GM23338 (cell line): ENCODE measurements around the gene VWA3B. TPM values are rescaled to one million over a fixed set of nuclear protein-coding genes. Genes with fewer than 3 reads are reported as not detected.

Source experiments
- ATAC-seq: fragments of 200-7000 bp; cut with Tn5 transposase; 3 replicates; pipeline ENCODE4 v1.9.1; 2020
- DNase-seq: peaks from one replicate; pipeline ENCODE4 v3.0.0-alpha.2; 2015; ENCODE audit warnings: low spot score
- H2AFZ ChIP-seq: fragments of 200-600 bp; sonication (generic); 2 replicates; pipeline ENCODE4 v1.8.0; 2016; ENCODE audit warnings: antibody characterized with exemption, mild to moderate bottlenecking, moderate library complexity
- H3F3A ChIP-seq: fragments of 200-600 bp; sonication (generic); replicated peaks from 2 replicates; pipeline ENCODE4 v1.8.0; 2017; ENCODE audit warnings: antibody characterized with exemption, mixed run types, low read depth
- H3K27ac ChIP-seq: fragments of 200-600 bp; sonication (generic); 2 replicates; pipeline ENCODE4 v1.6.1; 2016; ENCODE audit warnings: low read depth
- H3K27me3 ChIP-seq: fragments of 200-600 bp; sonication (generic); 2 replicates; pipeline ENCODE4 v1.8.0; 2016; ENCODE audit warnings: mild to moderate bottlenecking, mixed run types, moderate library complexity; ENCODE audit not compliant: insufficient read depth
- H3K36me3 ChIP-seq: fragments of 200-600 bp; sonication (generic); 2 replicates; pipeline ENCODE4 v1.8.0; 2016; ENCODE audit warnings: mild to moderate bottlenecking; ENCODE audit not compliant: insufficient read depth
- H3K4me1 ChIP-seq: fragments of 200-600 bp; sonication (generic); 2 replicates; pipeline ENCODE4 v1.8.0; 2016; ENCODE audit warnings: mild to moderate bottlenecking, moderate library complexity; ENCODE audit not compliant: insufficient read depth
- H3K4me2 ChIP-seq: fragments of 200-600 bp; sonication (generic); 2 replicates; pipeline ENCODE4 v1.7.1; 2017; ENCODE audit warnings: mixed run types
- H3K4me3 ChIP-seq: fragments of 200-600 bp; sonication (generic); 2 replicates; pipeline ENCODE4 v1.6.1; 2016; ENCODE audit warnings: mixed run types
- H3K79me2 ChIP-seq: fragments of 200-600 bp; sonication (generic); replicated peaks from 2 replicates; pipeline ENCODE4 v1.8.0; 2017; ENCODE audit warnings: mild to moderate bottlenecking; ENCODE audit not compliant: insufficient read depth
- H3K9me2 ChIP-seq: fragments of 200-600 bp; sonication (generic); 2 replicates; pipeline ENCODE4 v1.8.0; 2017; ENCODE audit not compliant: insufficient read depth
- H4K20me1 ChIP-seq: fragments of 200-600 bp; sonication (generic); replicated peaks from 2 replicates; pipeline ENCODE4 v1.8.0; 2017; ENCODE audit warnings: mild to moderate bottlenecking; ENCODE audit not compliant: insufficient read depth
- H3K27ac Mint-ChIP-seq: 2 replicates; pipeline ENCODE4 v1.8.0; 2020; ENCODE audit warnings: inconsistent platforms, mild to moderate bottlenecking, moderate library complexity, mixed read lengths
- H3K27me3 Mint-ChIP-seq: 3 replicates; pipeline ENCODE4 v1.8.0; 2022; ENCODE audit warnings: low read depth, mild to moderate bottlenecking, moderate library complexity, mixed read lengths, inconsistent platforms; ENCODE audit not compliant: insufficient read depth, poor library complexity
- H3K36me3 Mint-ChIP-seq: 3 replicates; pipeline ENCODE4 v1.8.0; 2021; ENCODE audit warnings: low read depth, mild to moderate bottlenecking, inconsistent platforms, moderate library complexity, mixed read lengths
- H3K4me1 Mint-ChIP-seq: 3 replicates; pipeline ENCODE4 v1.8.0; 2020; ENCODE audit warnings: mild to moderate bottlenecking, inconsistent platforms, mixed read lengths
- H3K4me3 Mint-ChIP-seq: 3 replicates; pipeline ENCODE4 v1.8.0; 2021; ENCODE audit warnings: moderate library complexity, mild to moderate bottlenecking, inconsistent platforms, mixed read lengths
- H3K9me3 Mint-ChIP-seq: 3 replicates; pipeline ENCODE4 v1.8.0; 2020; ENCODE audit warnings: moderate library complexity, mild to moderate bottlenecking, inconsistent platforms, mixed read lengths
- CREB1 ChIP-seq: fragments of 250-450 bp; sonication (Bioruptor Pico); IDR thresholded peaks from 2 replicates; pipeline ENCODE4 v1.5.0; 2020; ENCODE audit warnings: low read depth, mild to moderate bottlenecking, moderate library complexity
- EZH2 ChIP-seq: fragments of 200-600 bp; sonication (generic); IDR thresholded peaks from one replicate; pipeline ENCODE4 v1.8.0; 2017; ENCODE audit warnings: antibody characterized with exemption, mild to moderate bottlenecking, low read depth; ENCODE audit not compliant: unreplicated experiment
- EZH2phosphoT487 ChIP-seq: fragments of 200-600 bp; sonication (generic); IDR thresholded peaks from one replicate; pipeline ENCODE4 v1.8.1; 2018; ENCODE audit warnings: antibody characterized with exemption; ENCODE audit not compliant: unreplicated experiment
- JUNB ChIP-seq: IDR thresholded peaks from one replicate; pipeline ENCODE4 v1.6.1; 2016; ENCODE audit warnings: antibody characterized with exemption; ENCODE audit not compliant: unreplicated experiment
- NANOG ChIP-seq: IDR thresholded peaks from 2 replicates; pipeline ENCODE4 v1.6.1; 2016; ENCODE audit warnings: antibody characterized with exemption, borderline replicate concordance
- POLR2AphosphoS5 ChIP-seq: IDR thresholded peaks from 2 replicates; pipeline ENCODE4 v1.6.1; 2016; ENCODE audit warnings: antibody characterized with exemption, low read depth
- STAT1 ChIP-seq: IDR thresholded peaks from one replicate; pipeline ENCODE4 v1.6.1; 2016; ENCODE audit warnings: antibody characterized with exemption; ENCODE audit not compliant: unreplicated experiment
- ZNF114 ChIP-seq: fragments of 250-450 bp; sonication (Bioruptor Pico); IDR thresholded peaks from 2 replicates; pipeline ENCODE4 v1.5.0; 2020; ENCODE audit warnings: mild to moderate bottlenecking, moderate library complexity
- ZNF331 ChIP-seq: fragments of 250-450 bp; sonication (Bioruptor Pico); IDR thresholded peaks from 2 replicates; pipeline ENCODE4 v1.5.0; 2020; ENCODE audit warnings: low read depth, mild to moderate bottlenecking, moderate library complexity
- ZNF462 ChIP-seq: fragments of 250-450 bp; sonication (Bioruptor Pico); IDR thresholded peaks from 2 replicates; pipeline ENCODE4 v1.5.0; 2020; ENCODE audit warnings: mild to moderate bottlenecking, moderate library complexity
- polyA plus RNA-seq: library from polyadenylated mRNA; unstranded; fragments of >200 nt; fragmentation: Nextera tagmentation; extraction: Ambion mirVana; gene quantifications from 2 replicates; pipeline ENCODE4 v1.2.1, GENCODE V29; 2016
- total RNA-seq: library from RNA; depleted of rRNA; stranded (reverse); fragments of >200 nt; shearing (Covaris generic); gene quantifications from 2 replicates; pipeline ENCODE4 v1.2.3, GENCODE V29; 2014
- TF ChIP-seq, protein P1 (sequence below): IDR thresholded peaks from 2 replicates; pipeline ENCODE4 v1.6.1; 2016; ENCODE audit warnings: antibody characterized with exemption

VWA3B gene
- total and polyA plus RNA-seq, 2 experiments from 2014 or later, result not detected

- H2AFZ ChIP-seq, result no peak overlapping the region
- Mint-ChIP-seq H3K9me3 (no peaks in the 10 kb centered on the region), H3K4me1 (0 out of 3 replicates have a peak, but pooled peaks cover 4% of the 10 kb centered on the region), H3K27ac (no peak overlapping the region), H3K27me3 (peaks cover 32% of the 10 kb centered on the region), H3K36me3 (no peaks in the 10 kb centered on the region), H3K4me3 (no peak overlapping the region)
- peaks cover 1% of the 10 kb centered on the region; the same call in 1 of the 2 replicates for H3K9me2 ChIP-seq
- H3F3A ChIP-seq, result no peaks in the 10 kb centered on the region
- no peak overlapping the region for H3K4me3 ChIP-seq
- ATAC-seq, result no peak
- no peak for DNase-seq
- no peaks in the 10 kb centered on the region for H3K36me3 ChIP-seq
- no peak overlapping the region for H3K27ac ChIP-seq
- H3K27me3 ChIP-seq, result peaks cover 37% of the 10 kb centered on the region
- no peak overlapping the region for H3K4me2 ChIP-seq
- TF ChIP-seq ZNF114 (CRISPR knock-in tag) (no peak), CREB1 (CRISPR knock-in tag) (no peak), STAT1 (no peak), NANOG (no peak), EZH2 (no peak), ZNF331 (CRISPR knock-in tag) (no peak)
- H3K4me1 ChIP-seq, result no peaks in the 10 kb centered on the region
- H4K20me1 ChIP-seq, result no peaks in the 10 kb centered on the region
- no peaks in the 10 kb centered on the region for H3K79me2 ChIP-seq
Observed at GRCh38 chr2:98089941-98090340, 3.0 kb downstream of the VWA3B start.

GRCh38 chr2:98090951-98091350, 4.0 kb downstream of the VWA3B start:
- Histone ChIP-seq H4K20me1 (no peaks in the 10 kb centered on the region), H3K4me3 (no peak overlapping the region), H2AFZ (no peak overlapping the region), H3K4me1 (no peaks in the 10 kb centered on the region), H3K36me3 (no peaks in the 10 kb centered on the region), H3K4me2 (no peak overlapping the region), H3F3A (no peaks in the 10 kb centered on the region), H3K79me2 (no peaks in the 10 kb centered on the region), H3K27ac (no peak overlapping the region), H3K9me2 (peaks cover 8% of the 10 kb centered on the region; the same call in 1 of the 2 replicates), H3K27me3 (peaks cover 29% of the 10 kb centered on the region)
- peaks cover 25% of the 10 kb centered on the region for H3K27me3 Mint-ChIP-seq
- no peak for ATAC-seq
- 0 out of 3 replicates have a peak, but pooled peaks cover 4% of the 10 kb centered on the region for H3K4me1 Mint-ChIP-seq
- 0 out of 3 replicates have a peak, but pooled peaks cover 2% of the 10 kb centered on the region for H3K9me3 Mint-ChIP-seq
- H3K4me3 Mint-ChIP-seq, result no peak overlapping the region
- no peaks in the 10 kb centered on the region for H3K36me3 Mint-ChIP-seq
- no peak for DNase-seq
- no peak overlapping the region for H3K27ac Mint-ChIP-seq
- TF ChIP-seq JUNB (no peak), STAT1 (no peak), ZNF331 (CRISPR knock-in tag) (no peak), EZH2 (no peak), ZNF114 (CRISPR knock-in tag) (no peak), EZH2phosphoT487 (no peak), CREB1 (CRISPR knock-in tag) (no peak), POLR2AphosphoS5 (no peak), ZNF462 (CRISPR knock-in tag) (no peak), NANOG (no peak)
- TF ChIP-seq, protein P1, sequence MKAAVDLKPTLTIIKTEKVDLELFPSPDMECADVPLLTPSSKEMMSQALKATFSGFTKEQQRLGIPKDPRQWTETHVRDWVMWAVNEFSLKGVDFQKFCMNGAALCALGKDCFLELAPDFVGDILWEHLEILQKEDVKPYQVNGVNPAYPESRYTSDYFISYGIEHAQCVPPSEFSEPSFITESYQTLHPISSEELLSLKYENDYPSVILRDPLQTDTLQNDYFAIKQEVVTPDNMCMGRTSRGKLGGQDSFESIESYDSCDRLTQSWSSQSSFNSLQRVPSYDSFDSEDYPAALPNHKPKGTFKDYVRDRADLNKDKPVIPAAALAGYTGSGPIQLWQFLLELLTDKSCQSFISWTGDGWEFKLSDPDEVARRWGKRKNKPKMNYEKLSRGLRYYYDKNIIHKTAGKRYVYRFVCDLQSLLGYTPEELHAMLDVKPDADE, result no peak
